A673 (cell line): ENCODE measurements around the gene C13orf46.

ENCODE experiments used
- CTCF ChIP-seq: fragments of 300-800, 200-600 bp; sonication (generic); conservative IDR thresholded peaks from 2 replicates; pipeline ENCODE4 v1.5.1; 2017; ENCODE audit warnings: low read depth, mild to moderate bottlenecking, antibody characterized with exemption, low read length, moderate library complexity, mixed read lengths
- EZH2 ChIP-seq: fragments of 200-600 bp; sonication (generic); IDR thresholded peaks from 2 replicates; pipeline ENCODE4 v1.6.1; 2017; ENCODE audit warnings: borderline replicate concordance, low read depth, mild to moderate bottlenecking, mixed read lengths, antibody characterized with exemption, low read length; ENCODE audit not compliant: poor library complexity, severe bottlenecking

GRCh38 chr13:113937073-113937472 lies 36.8 kb downstream of the C13orf46 start:
- TF ChIP-seq EZH2 (no peak), CTCF (no peak)
